HepG2 (cell line): Measurements from ENCODE around the gene DBN1. TPM values are rescaled to one million over a fixed set of nuclear protein-coding genes. Genes with fewer than 3 reads are reported as not detected.

Experiments
- ATF1 ChIP-seq: IDR thresholded peaks from 2 replicates; pipeline ENCODE4 v1.6.1; 2016; ENCODE audit warnings: mild to moderate bottlenecking, control low read depth
- CBX2 ChIP-seq, 2 experiments: fragments of 200-600 bp in 1 of 2; sonication (generic); formaldehyde crosslinking in 1 of 2; IDR thresholded peaks; 2 replicates each; pipeline versions ENCODE4 v1.7.0 to v1.8.1; 2018 to 2022; ENCODE audit warnings: low read depth in 2 of 2, low read length in 1 of 2, mild to moderate bottlenecking in 1 of 2, missing genetic modification reagents in 1 of 2
- CEBPB ChIP-seq: IDR thresholded peaks from 2 replicates; pipeline ENCODE4 v1.6.1; 2011; ENCODE audit warnings: low read depth, low read length, improper control_type of control experiment, borderline replicate concordance
- CSRNP2 ChIP-seq: sonication (generic); formaldehyde crosslinking; conservative IDR thresholded peaks from 2 replicates; pipeline ENCODE4 v1.8.0; 2022; ENCODE audit warnings: low read depth, missing genetic modification reagents
- FOSL2 ChIP-seq: sonication (generic); formaldehyde crosslinking; IDR thresholded peaks from 2 replicates; pipeline ENCODE4 v1.4.0; 2020; ENCODE audit warnings: missing genetic modification reagents
- GRHL1 ChIP-seq: sonication (generic); formaldehyde crosslinking; conservative IDR thresholded peaks from 2 replicates; pipeline ENCODE4 v1.8.0; 2022; ENCODE audit warnings: missing genetic modification reagents
- HOXA5 ChIP-seq: sonication (generic); formaldehyde crosslinking; IDR thresholded peaks from 2 replicates; pipeline ENCODE4 v1.4.0; 2020; ENCODE audit warnings: missing genetic modification reagents
- MTF2 ChIP-seq: sonication (generic); formaldehyde crosslinking; IDR thresholded peaks from 2 replicates; pipeline ENCODE4 v1.5.0; 2020; ENCODE audit warnings: missing genetic modification reagents, borderline replicate concordance
- NR2F1 ChIP-seq, 2 experiments: fragments of 450-650 bp in 1 of 2; formaldehyde crosslinking in 1 of 2; IDR thresholded peaks; 2 replicates each; pipeline versions ENCODE4 v1.5.0 to v1.6.1; 2016 to 2020; ENCODE audit warnings: mild to moderate bottlenecking in 1 of 2, missing compliant biosample characterization in 1 of 2, missing genetic modification reagents in 1 of 2, moderate library complexity in 1 of 2
- NR2F6 ChIP-seq, 2 experiments: IDR thresholded peaks; 2 replicates each; pipeline ENCODE4 v1.6.1; 2016; ENCODE audit warnings: antibody characterized with exemption in 1 of 2, mild to moderate bottlenecking in 1 of 2
- PCBP2 ChIP-seq: fragments of 200-400 bp; formaldehyde crosslinking; optimal IDR thresholded peaks from 2 replicates; pipeline ENCODE3; 2018; ENCODE audit warnings: low read length, low read depth; ENCODE audit not compliant: poor library complexity, severe bottlenecking
- RARA ChIP-seq: IDR thresholded peaks from 2 replicates; pipeline ENCODE4 v1.6.1; 2016; ENCODE audit warnings: missing genetic modification reagents, missing compliant biosample characterization
- REST ChIP-seq, 2 experiments: IDR thresholded peaks; 2 replicates each; pipeline ENCODE4 v1.6.1; 2011 to 2012; ENCODE audit warnings: low read length in 2 of 2, borderline replicate concordance in 1 of 2, low read depth in 1 of 2, mild to moderate bottlenecking in 1 of 2, moderate library complexity in 1 of 2
- SMARCC2 ChIP-seq: fragments of 450-650 bp; IDR thresholded peaks from 2 replicates; pipeline ENCODE4 v1.6.1; 2017; ENCODE audit warnings: antibody characterized with exemption, mild to moderate bottlenecking
- TSC22D2 ChIP-seq: sonication (generic); formaldehyde crosslinking; IDR thresholded peaks from 2 replicates; pipeline ENCODE4 v1.5.1; 2020; ENCODE audit warnings: missing genetic modification reagents, mild to moderate bottlenecking, borderline replicate concordance
- ZC3H4 ChIP-seq: sonication (generic); formaldehyde crosslinking; IDR thresholded peaks from 2 replicates; pipeline ENCODE4 v1.4.0; 2020; ENCODE audit warnings: missing genetic modification reagents, borderline replicate concordance
- ZNF329 ChIP-seq: sonication (generic); formaldehyde crosslinking; IDR thresholded peaks from 2 replicates; pipeline ENCODE4 v1.9.0; 2021; ENCODE audit warnings: low read depth, mild to moderate bottlenecking, missing genetic modification reagents
- ZNF33A ChIP-seq: sonication (generic); formaldehyde crosslinking; IDR thresholded peaks from 2 replicates; pipeline ENCODE4 v1.5.1; 2020; ENCODE audit warnings: missing genetic modification reagents, mild to moderate bottlenecking, moderate library complexity, borderline replicate concordance
- ZNF432 ChIP-seq: sonication (generic); formaldehyde crosslinking; IDR thresholded peaks from 2 replicates; pipeline ENCODE4 v1.5.0; 2020; ENCODE audit warnings: missing genetic modification reagents, mild to moderate bottlenecking, borderline replicate concordance
- ZNF678 ChIP-seq: sonication (generic); formaldehyde crosslinking; IDR thresholded peaks from 2 replicates; pipeline ENCODE4 v1.4.0; 2020; ENCODE audit warnings: mild to moderate bottlenecking, missing genetic modification reagents
- ZNF780A ChIP-seq: sonication (generic); formaldehyde crosslinking; IDR thresholded peaks from 2 replicates; pipeline ENCODE4 v1.8.0; 2022; ENCODE audit warnings: mild to moderate bottlenecking, missing genetic modification reagents, moderate library complexity
- polyA plus RNA-seq, 8 experiments: library from polyadenylated mRNA; depleted of rRNA in 3 of 8; stranded (reverse) in 7 of 8; unstranded in 1 of 8; fragments of >200 nt; fragmentation: Illumina TruSeq in 4 of 8; extraction: Trizol in 4 of 8; gene quantifications; 2 replicates each; pipeline versions ENCODE4 v1.2.1 to v1.2.3, GENCODE V29; 2011 to 2016; ENCODE audit warnings: low read depth in 4 of 8, missing spikeins in 1 of 8, mixed read lengths in 1 of 8; ENCODE audit not compliant: insufficient read depth in 1 of 8
- total RNA-seq, 5 experiments: library from RNA; depleted of rRNA; stranded (reverse); fragments of >200 nt; fragmentation: Illumina TruSeq; extraction: Trizol; gene quantifications; 2 replicates each; pipeline ENCODE4 v1.2.3, GENCODE V29; 2016; ENCODE audit warnings: low read depth in 1 of 5

DBN1 gene
- total and polyA plus RNA-seq, 2 of the 13 experiments (the other 11 are each of a cell fraction or from before 2014, with no cell fraction given): 27.0 to 37.3 TPM

DNA sequence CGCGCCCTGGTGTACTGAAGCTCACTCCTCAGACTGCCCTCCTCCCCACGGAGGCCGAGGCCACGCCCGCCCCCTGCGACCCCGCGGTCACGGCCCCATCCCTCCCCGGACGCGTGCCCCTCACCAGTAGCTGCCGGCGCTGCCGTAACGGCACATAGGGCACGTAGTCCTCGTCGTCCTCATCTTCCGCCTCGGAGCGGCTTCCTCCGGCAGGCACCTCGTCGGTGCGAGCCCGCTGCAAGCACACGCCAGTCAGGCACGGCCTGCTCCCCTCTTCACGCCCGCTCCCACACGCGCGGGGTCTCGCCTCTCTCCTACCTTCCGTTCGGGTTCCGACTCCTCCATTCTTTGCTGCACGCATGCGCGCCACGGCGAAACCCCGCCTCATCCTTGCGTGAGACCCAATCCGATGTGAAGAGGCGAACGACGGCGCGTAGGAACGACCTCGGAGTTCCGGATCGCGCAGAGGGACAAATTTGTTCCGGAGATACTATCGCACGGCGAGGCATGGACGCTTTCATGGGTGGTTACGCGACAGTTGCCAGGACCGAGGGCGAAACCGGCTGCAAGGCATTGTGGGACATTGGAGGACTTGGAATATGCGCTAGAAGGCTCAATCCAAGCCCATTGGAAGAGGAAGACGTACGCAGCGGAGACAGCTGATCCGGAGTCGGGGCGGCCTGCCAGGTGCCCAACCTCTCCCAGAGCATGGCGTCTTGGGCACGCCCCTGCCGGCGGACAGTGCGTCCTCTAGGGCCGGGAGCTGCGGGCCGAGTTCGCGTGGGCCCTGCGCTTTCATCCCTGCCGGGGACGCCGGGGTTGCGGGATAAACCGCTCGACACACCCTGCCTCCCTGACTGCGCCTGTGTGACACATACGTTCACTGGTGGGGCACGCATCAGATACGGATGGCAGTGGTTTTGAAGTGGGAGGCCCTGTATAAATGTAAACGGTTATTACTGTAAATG lies 43.5 kb upstream of the DBN1 start, which contains the start of gene DDX41 (continued):
- TF ChIP-seq REST (IDR thresholded peaks at IDR 0.05; ENCODE audit: borderline replicate concordance in 1 of 2, low read depth in 1 of 2, low read length in 2 of 2): peak in 1 of 2 experiments; percentile 45; a peak in 2 of 4 replicates
- no peak for TF ChIP-seq ZNF432 (CRISPR knock-in tag)
- TF ChIP-seq ZC3H4: peak; percentile 50; the same call in 1 of the 2 replicates
- no peak for TF ChIP-seq SMARCC2
- peak; percentile 84 for TF ChIP-seq HOXA5 (CRISPR knock-in tag)
- peak; percentile 11; the same call in 1 of the 2 replicates for TF ChIP-seq RARA (CRISPR knock-in tag)
- TF ChIP-seq ATF1: peak; percentile 88
- no peak for TF ChIP-seq GRHL1
- 0 out of 2 replicates have a peak, but pooled peaks have one; percentile 37 for TF ChIP-seq ZNF678 (CRISPR knock-in tag)
- peak; percentile 60; the same call in 1 of the 2 replicates for TF ChIP-seq FOSL2
- no peak for TF ChIP-seq ZNF33A (CRISPR knock-in tag)
- no peak for TF ChIP-seq CSRNP2
- no peak for TF ChIP-seq PCBP2
- TF ChIP-seq ZNF780A (CRISPR knock-in tag): peak; percentile 82; the same call in 1 of the 2 replicates
- no peak for TF ChIP-seq MTF2
- no peak for TF ChIP-seq ZNF329 (CRISPR knock-in tag)
- peak; percentile 46; the same call in 1 of the 2 replicates for TF ChIP-seq NR2F6 (IDR thresholded peaks at IDR 0.05)
- peak; percentile 67; the same call in 1 of the 2 replicates for TF ChIP-seq NR2F6 (CRISPR knock-in tag; IDR thresholded peaks at IDR 0.05)
- TF ChIP-seq CBX2 (IDR thresholded peaks at IDR 0.05; ENCODE audit: low read depth, low read length): no peak
- TF ChIP-seq CBX2 (CRISPR knock-in tag; IDR thresholded peaks at IDR 0.05; ENCODE audit: low read depth): no peak
- peak; percentile 75; the same call in 1 of the 2 replicates for TF ChIP-seq TSC22D2
- peak in 1 of 2 experiments; percentile 33; a peak in 1 of 4 replicates for TF ChIP-seq NR2F1 (CRISPR knock-in tag; IDR thresholded peaks at IDR 0.05)
- TF ChIP-seq CEBPB: no peak
